Measurements from ENCODE around the gene GAL3ST2.

Gene GAL3ST2

DNA sequence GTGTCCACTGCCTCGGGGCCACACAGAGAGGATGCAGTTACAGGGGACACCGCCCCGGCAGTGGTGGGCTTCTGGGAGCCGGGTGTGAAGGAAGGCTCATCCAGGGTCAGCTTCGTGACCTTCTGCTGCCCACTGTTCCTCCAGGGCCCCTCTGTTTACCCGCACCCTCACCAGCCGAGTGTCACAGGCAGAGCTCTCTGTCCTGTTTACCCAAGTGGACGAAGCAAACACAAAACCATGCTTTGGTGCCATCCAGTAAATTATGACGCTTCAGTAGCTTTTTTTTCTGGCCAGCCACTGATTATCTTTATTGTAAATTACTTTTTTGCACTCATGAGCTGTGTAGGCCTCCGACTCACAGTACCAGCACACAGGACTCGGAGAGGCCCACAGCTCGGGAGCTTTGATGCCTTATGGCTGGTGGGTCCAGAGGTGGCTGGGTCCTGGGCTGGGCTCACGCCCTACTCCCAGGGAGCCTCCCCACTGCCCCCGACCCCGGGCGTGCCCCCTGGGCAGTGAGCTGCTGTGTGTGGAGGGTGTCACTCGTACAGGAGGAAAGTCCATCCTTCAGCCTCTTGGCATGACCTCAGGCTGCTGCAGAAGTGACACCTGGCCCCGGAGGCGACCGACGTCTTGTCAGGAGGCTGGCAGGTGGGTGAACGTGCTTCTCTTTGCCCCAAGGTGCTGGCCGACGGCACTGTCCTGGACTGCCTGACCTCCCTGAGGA is 32.4 kb upstream of the GAL3ST2 start:
- H3K27me3 ChIP-seq (ENCODE audit: insufficient read depth, low read depth), result no peaks in the 10 kb centered on the region
- TF ChIP-seq, protein P1, sequence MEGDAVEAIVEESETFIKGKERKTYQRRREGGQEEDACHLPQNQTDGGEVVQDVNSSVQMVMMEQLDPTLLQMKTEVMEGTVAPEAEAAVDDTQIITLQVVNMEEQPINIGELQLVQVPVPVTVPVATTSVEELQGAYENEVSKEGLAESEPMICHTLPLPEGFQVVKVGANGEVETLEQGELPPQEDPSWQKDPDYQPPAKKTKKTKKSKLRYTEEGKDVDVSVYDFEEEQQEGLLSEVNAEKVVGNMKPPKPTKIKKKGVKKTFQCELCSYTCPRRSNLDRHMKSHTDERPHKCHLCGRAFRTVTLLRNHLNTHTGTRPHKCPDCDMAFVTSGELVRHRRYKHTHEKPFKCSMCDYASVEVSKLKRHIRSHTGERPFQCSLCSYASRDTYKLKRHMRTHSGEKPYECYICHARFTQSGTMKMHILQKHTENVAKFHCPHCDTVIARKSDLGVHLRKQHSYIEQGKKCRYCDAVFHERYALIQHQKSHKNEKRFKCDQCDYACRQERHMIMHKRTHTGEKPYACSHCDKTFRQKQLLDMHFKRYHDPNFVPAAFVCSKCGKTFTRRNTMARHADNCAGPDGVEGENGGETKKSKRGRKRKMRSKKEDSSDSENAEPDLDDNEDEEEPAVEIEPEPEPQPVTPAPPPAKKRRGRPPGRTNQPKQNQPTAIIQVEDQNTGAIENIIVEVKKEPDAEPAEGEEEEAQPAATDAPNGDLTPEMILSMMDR (conservative IDR thresholded peaks at IDR 0.05; ENCODE audit: low read depth, low read length), result no peak
- no peak overlapping the region for H3K27ac ChIP-seq
- no peaks in the 10 kb centered on the region for H3K36me3 ChIP-seq (ENCODE audit: insufficient read depth)
- no peaks in the 10 kb centered on the region for H3K79me2 ChIP-seq (ENCODE audit: insufficient read depth, low read depth)
- H3K4me1 ChIP-seq (ENCODE audit: low read depth, poor library complexity, severe bottlenecking), result no peaks in the 10 kb centered on the region
- H4K20me1 ChIP-seq (ENCODE audit: insufficient read depth), result no peaks in the 10 kb centered on the region
- H2AFZ ChIP-seq (ENCODE audit: low read depth), result no peak overlapping the region
- H3K4me2 ChIP-seq, result no peak overlapping the region
- H3K9ac ChIP-seq, result no peak overlapping the region
- H3K4me3 ChIP-seq (IDR thresholded peaks at IDR 0.05; ENCODE audit: insufficient read depth, low read depth, low read length), result no peak overlapping the region

DNA sequence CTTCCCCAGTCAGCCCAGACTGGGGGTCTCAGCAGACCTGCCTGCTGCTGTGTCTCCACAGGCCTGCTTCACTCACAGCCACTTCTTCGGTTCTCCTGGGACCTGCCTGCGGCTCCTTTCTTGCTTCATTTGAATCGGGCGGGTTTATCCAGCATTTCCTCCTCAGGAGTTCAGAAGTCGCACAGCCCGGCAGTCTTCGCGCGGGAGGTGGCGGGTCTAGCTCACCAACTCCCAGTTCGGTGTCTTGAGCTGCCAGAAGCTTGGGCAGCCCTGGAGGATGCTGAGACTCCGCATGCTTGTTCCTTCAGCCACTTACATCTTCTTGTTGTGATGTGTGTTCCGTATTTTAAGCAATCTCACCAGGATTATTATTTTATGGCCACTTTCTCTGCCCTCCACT is 31.3 kb upstream of the GAL3ST2 start:
- H2AFZ ChIP-seq (ENCODE audit: low read depth), result no peak overlapping the region
- H3K4me3 ChIP-seq (IDR thresholded peaks at IDR 0.05; ENCODE audit: insufficient read depth, low read depth, low read length), result no peak overlapping the region
- H3K4me1 ChIP-seq (ENCODE audit: low read depth, poor library complexity, severe bottlenecking), result no peaks in the 10 kb centered on the region
- H3K4me2 ChIP-seq, result no peak overlapping the region
- H3K27me3 ChIP-seq (ENCODE audit: insufficient read depth, low read depth), result no peaks in the 10 kb centered on the region
- TF ChIP-seq, protein P1 (conservative IDR thresholded peaks at IDR 0.05; ENCODE audit: low read depth, low read length), result no peak
- no peak overlapping the region for H3K9ac ChIP-seq
- no peaks in the 10 kb centered on the region for H3K79me2 ChIP-seq (ENCODE audit: insufficient read depth, low read depth)
- H3K27ac ChIP-seq, result no peak overlapping the region
- H3K36me3 ChIP-seq (ENCODE audit: insufficient read depth), result no peaks in the 10 kb centered on the region
- no peaks in the 10 kb centered on the region for H4K20me1 ChIP-seq (ENCODE audit: insufficient read depth)

DNA sequence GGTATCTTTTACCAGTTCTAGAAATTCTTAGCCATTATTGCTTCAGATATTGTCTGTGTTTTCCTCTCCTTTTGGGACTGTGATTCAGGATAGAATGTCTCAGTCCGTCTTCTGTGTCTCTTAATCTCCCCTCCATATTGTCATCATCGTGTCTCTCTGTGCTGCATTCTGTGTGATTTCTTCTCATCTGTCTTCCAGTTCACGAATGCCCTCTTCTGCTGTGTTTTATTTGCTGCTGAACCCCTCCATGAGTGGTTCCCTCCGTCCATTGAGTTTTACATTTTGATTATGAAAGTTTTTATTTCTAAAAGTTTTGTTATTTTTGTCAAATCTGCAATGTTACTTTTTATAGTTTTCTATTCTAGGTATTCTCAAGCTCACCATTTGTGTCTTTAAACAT is 30.5 kb upstream of the GAL3ST2 start:
- Histone ChIP-seq H3K36me3 (ENCODE audit: insufficient read depth) (no peaks in the 10 kb centered on the region), H3K4me2 (no peak overlapping the region), H3K4me1 (ENCODE audit: low read depth, poor library complexity, severe bottlenecking) (no peaks in the 10 kb centered on the region), H2AFZ (ENCODE audit: low read depth) (no peak overlapping the region), H3K9ac (no peak overlapping the region), H4K20me1 (ENCODE audit: insufficient read depth) (no peaks in the 10 kb centered on the region), H3K27me3 (ENCODE audit: insufficient read depth, low read depth) (no peaks in the 10 kb centered on the region), H3K79me2 (ENCODE audit: insufficient read depth, low read depth) (no peaks in the 10 kb centered on the region), H3K4me3 (IDR thresholded peaks at IDR 0.05; ENCODE audit: insufficient read depth, low read depth, low read length) (no peak overlapping the region), H3K27ac (no peak overlapping the region)
- TF ChIP-seq, protein P1 (conservative IDR thresholded peaks at IDR 0.05; ENCODE audit: low read depth, low read length), result no peak

DNA sequence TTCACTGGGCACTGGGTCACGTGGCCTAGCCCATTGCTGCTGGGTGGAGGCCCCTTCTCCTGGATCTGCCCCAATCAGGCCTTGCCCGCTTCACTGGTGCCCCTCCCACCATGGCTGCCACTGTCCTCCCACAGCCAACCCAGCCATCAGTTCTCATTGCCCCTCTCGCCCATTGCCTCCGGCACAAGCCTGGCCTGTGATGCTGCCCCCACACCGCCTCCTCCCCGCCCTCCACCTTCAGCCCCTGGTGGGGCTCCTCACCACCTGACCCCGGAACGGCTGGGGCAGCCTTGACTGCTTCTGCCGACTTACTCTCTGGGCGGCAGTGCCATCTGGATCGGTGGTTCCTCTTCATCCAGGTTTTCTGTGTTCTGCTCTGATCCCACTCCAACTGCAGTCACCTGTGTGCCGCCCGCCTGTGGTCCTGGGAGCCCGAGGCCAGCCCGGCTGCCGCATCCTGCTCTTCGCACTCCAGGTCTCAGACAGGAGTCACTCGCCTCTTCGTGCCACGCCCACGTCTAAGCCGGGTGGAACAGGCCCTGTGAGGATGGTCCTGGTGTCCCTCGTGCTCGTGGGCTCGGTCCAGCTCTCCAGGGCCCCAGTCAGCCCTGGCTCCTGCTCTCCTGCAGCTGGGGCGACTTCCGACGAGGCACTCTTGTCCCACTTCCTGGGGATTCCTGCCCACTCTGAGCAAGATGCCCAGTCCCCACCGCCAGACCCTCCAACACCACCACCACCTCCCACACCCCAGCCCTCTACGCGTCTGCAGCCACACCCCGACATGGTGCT is 28.0 kb upstream of the GAL3ST2 start:
- no peaks in the 10 kb centered on the region for H4K20me1 ChIP-seq (ENCODE audit: insufficient read depth)
- no peaks in the 10 kb centered on the region for H3K27me3 ChIP-seq (ENCODE audit: insufficient read depth, low read depth)
- H3K9ac ChIP-seq, result no peak overlapping the region
- H3K4me2 ChIP-seq, result no peak overlapping the region
- no peaks in the 10 kb centered on the region for H3K4me1 ChIP-seq (ENCODE audit: low read depth, poor library complexity, severe bottlenecking)
- no peak overlapping the region for H3K4me3 ChIP-seq (IDR thresholded peaks at IDR 0.05; ENCODE audit: insufficient read depth, low read depth, low read length)
- H3K79me2 ChIP-seq (ENCODE audit: insufficient read depth, low read depth), result no peaks in the 10 kb centered on the region
- no peak overlapping the region for H3K27ac ChIP-seq
- TF ChIP-seq, protein P1 (conservative IDR thresholded peaks at IDR 0.05; ENCODE audit: low read depth, low read length), result no peak
- no peaks in the 10 kb centered on the region for H3K36me3 ChIP-seq (ENCODE audit: insufficient read depth)
- no peak overlapping the region for H2AFZ ChIP-seq (ENCODE audit: low read depth)
